Heart right ventricle (tissue), 16 donors: Measurements from ENCODE around the gene FLOT2. TPM values are rescaled to one million over a fixed set of nuclear protein-coding genes. Genes with fewer than 3 reads are reported as not detected.

Experiments used
- ATAC-seq, 8 donors: fragments of 200-7000 bp; cut with Tn5 transposase; one replicate each; pipeline ENCODE4 v1.9.1; 2020; ENCODE audit warnings: mild to moderate bottlenecking in 8 of 8, moderate library complexity in 8 of 8, moderate number of reproducible peaks in 1 of 8
- DNase-seq, 2 donors: peaks; one replicate each; pipeline ENCODE4 v3.0.0-alpha.2; 2020
- H3K27ac ChIP-seq, 10 donors: fragments of 200-600 bp; sonication (generic) in 2 of 10; one replicate each; pipeline versions ENCODE4 v1.5.0 to v1.8.0; 2020 to 2022; ENCODE audit warnings: mild to moderate bottlenecking in 3 of 10
- H3K27me3 ChIP-seq, 7 donors: fragments of 200-600 bp; one replicate each; pipeline ENCODE4 v1.8.0; 2021 to 2022; ENCODE audit warnings: mild to moderate bottlenecking in 2 of 7
- H3K36me3 ChIP-seq, 9 donors: fragments of 200-600 bp; sonication (generic) in 1 of 9; one replicate each; pipeline versions ENCODE4 v1.5.0 to v1.8.0; 2020 to 2022; ENCODE audit warnings: mild to moderate bottlenecking in 2 of 9
- H3K4me1 ChIP-seq, 9 donors: fragments of 200-600 bp; sonication (generic) in 1 of 9; one replicate each; pipeline versions ENCODE4 v1.5.0 to v1.8.0; 2020 to 2022; ENCODE audit warnings: mild to moderate bottlenecking in 4 of 9
- H3K4me3 ChIP-seq, 10 donors: fragments of 200-600 bp; sonication (generic) in 2 of 10; one replicate each; pipeline versions ENCODE4 v1.5.0 to v1.8.0; 2020 to 2022; ENCODE audit warnings: mild to moderate bottlenecking in 7 of 10, moderate library complexity in 2 of 10
- H3K9me3 ChIP-seq, 11 donors: fragments of 200-600 bp in 10 of 11; sonication (generic) in 2 of 11; one replicate each; pipeline versions ENCODE4 v1.5.0 to v1.8.0; 2013 to 2022; ENCODE audit warnings: mild to moderate bottlenecking in 2 of 11, control low read depth in 1 of 11, moderate library complexity in 1 of 11
- WGBS, 2 donors: extraction: QIAGEN DNeasy Blood & Tissue Kit; methylation state at CpG; one replicate each; pipeline ENCODE4 v1.1.7; 2013; ENCODE audit warnings: inconsistent platforms in 1 of 2; 5-methylcytosine and 5-hydroxymethylcytosine counted together
- intact Hi-C, 10 donors: fragments of 100-400 bp; cut with DNase I; formaldehyde crosslinking; loops; one replicate each; pipeline versions ENCODE4 v1.11.1 to v1.14.2; 2022
- polyA plus RNA-seq, 2 donors: library from polyadenylated mRNA; stranded (reverse); fragments of 200-250 nt; gene quantifications; one replicate each; pipeline ENCODE4 v1.2.3, GENCODE V29; 2013
- total RNA-seq, 10 donors: library from RNA; stranded (reverse); fragmentation: NEBNext Ultra II Directional in 3 of 10; extraction: Animal tissue kit (Norgen Biotek cat#: 25700) in 3 of 10; gene quantifications; one replicate each; pipeline versions ENCODE4 v1.2.1 to v1.2.4, GENCODE V29; 2021 to 2023
- TF ChIP-seq, protein P1 (sequence below), 9 donors: fragments of 200-600 bp; sonication (generic) in 2 of 9; IDR thresholded peaks; one replicate each; pipeline versions ENCODE4 v1.5.0 to v1.8.0; 2021 to 2022; ENCODE audit warnings: antibody characterized with exemption in 9 of 9, mild to moderate bottlenecking in 5 of 9, moderate library complexity in 1 of 9
- donor health status: Arrhythmogenic right ventricular cardiomyopathy.
- donor health status: ischemic (EF 13 %, LVEDD 7.1; RV severe dilation, severe dysfunction).
- donor health status: healthy with polysubstance abuse.
- donor health status: DM: no; HTN: yes; CAD: no.
- donor health status: DM: no; HTN: no; CAD: no.
- donor health status: ischemic (EF 25% LVEDD 6.9; RV normal size, moderate dysfunction).
- donor health status: ischemic (EF 25% LVEDD 5.7; RV mildly dilated, moderate dysfunction).
- donor health status: healthy.
- donor health status: DM: yes; HTN: yes; CAD: no.
- donor health status: Ischemic cardiomyopathy.
- donor health status: ischemic (EF 35%, LVEDD 5.7; RV mildly dilated, moderate dysfunction).
- donor health status: nonischemic (EF 11% LVEDD 7.7; RV severe dilation, severe dysfunction).
- donor health status: DM: yes; HTN: yes; CAD: no.
- donor health status: PGD.
- donor health status: ischemic (EF 29% LVEDD 5.4; RV normal size, mild dysfunction).
- donor health status: nonischemic (EF 23%, LVEDD 6.1; RV moderate dilation, normal function).

FLOT2 gene
- total and polyA plus RNA-seq, 12 donors, result 38.3 to 159 (median 88.8) TPM

DNA sequence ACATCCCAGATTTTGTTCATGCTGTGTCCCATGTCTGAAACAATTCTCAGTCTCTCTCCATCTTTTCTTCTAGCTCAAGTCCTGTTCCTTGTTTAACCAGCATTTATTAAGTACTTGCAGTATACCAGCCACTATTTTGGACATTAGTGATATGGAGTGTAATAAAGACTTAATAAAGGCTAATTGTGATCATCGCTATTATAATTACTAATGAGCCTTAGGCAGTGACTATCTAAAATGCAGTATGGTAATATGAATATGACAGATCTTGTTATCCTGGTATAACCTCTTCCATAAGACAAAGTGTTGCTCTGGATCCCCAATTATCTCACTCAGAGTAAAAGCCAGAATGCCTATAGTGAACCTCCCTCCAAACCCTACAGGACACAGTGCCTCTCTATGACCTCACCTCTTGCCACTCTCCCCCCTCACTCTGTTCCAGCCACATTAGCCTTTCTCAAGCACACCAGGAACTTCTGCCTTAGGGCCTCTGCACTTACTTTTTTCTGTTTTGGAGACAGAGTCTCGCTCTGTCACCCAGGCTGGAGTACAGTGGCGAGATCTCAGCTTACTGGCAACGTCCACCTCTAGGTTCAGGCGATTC, 1.8 kb upstream of the FLOT2 start:
- Histone ChIP-seq H3K4me3 (no peak overlapping the region), H3K4me1 (peaks cover 5 to 54% (median 28%) of the 10 kb centered on the region in 9 donors), H3K27me3 (no peaks in the 10 kb centered on the region), H3K9me3 (no peaks in the 10 kb centered on the region), H3K36me3 (no peaks in the 10 kb centered on the region), H3K27ac (no peak overlapping the region)
- DNase-seq (no peak), ATAC-seq (no peak)
- intact Hi-C loops, result loop anchor here in 4 of 10 donors (5.0 to 10.0 kb wide), 4 partner anchors 42 to 137 kb away; partner anchors contain the start of gene ERAL1 (in 2 of the 4)
- 96 to 97% methylated on average over 5 of the region's 5 CpGs for WGBS, 2 donors
- TF ChIP-seq, protein P1, sequence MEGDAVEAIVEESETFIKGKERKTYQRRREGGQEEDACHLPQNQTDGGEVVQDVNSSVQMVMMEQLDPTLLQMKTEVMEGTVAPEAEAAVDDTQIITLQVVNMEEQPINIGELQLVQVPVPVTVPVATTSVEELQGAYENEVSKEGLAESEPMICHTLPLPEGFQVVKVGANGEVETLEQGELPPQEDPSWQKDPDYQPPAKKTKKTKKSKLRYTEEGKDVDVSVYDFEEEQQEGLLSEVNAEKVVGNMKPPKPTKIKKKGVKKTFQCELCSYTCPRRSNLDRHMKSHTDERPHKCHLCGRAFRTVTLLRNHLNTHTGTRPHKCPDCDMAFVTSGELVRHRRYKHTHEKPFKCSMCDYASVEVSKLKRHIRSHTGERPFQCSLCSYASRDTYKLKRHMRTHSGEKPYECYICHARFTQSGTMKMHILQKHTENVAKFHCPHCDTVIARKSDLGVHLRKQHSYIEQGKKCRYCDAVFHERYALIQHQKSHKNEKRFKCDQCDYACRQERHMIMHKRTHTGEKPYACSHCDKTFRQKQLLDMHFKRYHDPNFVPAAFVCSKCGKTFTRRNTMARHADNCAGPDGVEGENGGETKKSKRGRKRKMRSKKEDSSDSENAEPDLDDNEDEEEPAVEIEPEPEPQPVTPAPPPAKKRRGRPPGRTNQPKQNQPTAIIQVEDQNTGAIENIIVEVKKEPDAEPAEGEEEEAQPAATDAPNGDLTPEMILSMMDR (IDR thresholded peaks at IDR 0.05), result no peak

DNA sequence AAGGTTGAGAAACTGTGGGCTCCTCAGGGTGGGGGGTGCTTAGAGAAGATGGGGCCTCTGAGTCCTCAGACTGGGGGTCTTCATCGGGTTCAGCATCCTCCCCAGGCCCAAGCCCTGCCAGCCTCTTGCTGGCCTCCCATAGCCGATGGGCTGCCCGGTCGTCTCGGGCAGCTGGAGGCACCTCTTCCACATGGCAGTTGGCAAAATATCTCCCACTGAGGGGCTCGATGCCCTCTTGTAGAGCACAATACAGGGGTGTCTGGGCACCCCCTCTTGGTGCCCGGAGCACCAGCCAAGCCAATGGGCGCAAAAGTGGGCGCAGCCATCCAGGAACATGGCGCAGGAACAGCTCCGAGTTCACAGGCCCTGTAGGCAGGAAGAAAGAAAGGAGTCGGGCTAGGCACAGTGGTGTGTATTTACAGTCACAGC, 1.0 kb upstream of the FLOT2 start:
- no peak for DNase-seq
- Histone ChIP-seq H3K4me1 (peaks cover 5 to 56% (median 34%) of the 10 kb centered on the region in 9 donors), H3K36me3 (no peaks in the 10 kb centered on the region), H3K27ac (peak overlapping the region in 5 of 10 donors; percentile 92 to 97 (median 94)), H3K27me3 (no peaks in the 10 kb centered on the region), H3K9me3 (no peaks in the 10 kb centered on the region), H3K4me3 (no peak overlapping the region)
- intact Hi-C loops, result loop anchor here in 4 of 10 donors (5.0 to 10.0 kb wide), 4 partner anchors 41 to 136 kb away; partner anchors contain the start of gene ERAL1 (in 2 of the 4)
- TF ChIP-seq, protein P1 (IDR thresholded peaks at IDR 0.05), result no peak
- WGBS, 2 donors, result 92% methylated on average over 12 of the region's 12 CpGs
- no peak for ATAC-seq

DNA sequence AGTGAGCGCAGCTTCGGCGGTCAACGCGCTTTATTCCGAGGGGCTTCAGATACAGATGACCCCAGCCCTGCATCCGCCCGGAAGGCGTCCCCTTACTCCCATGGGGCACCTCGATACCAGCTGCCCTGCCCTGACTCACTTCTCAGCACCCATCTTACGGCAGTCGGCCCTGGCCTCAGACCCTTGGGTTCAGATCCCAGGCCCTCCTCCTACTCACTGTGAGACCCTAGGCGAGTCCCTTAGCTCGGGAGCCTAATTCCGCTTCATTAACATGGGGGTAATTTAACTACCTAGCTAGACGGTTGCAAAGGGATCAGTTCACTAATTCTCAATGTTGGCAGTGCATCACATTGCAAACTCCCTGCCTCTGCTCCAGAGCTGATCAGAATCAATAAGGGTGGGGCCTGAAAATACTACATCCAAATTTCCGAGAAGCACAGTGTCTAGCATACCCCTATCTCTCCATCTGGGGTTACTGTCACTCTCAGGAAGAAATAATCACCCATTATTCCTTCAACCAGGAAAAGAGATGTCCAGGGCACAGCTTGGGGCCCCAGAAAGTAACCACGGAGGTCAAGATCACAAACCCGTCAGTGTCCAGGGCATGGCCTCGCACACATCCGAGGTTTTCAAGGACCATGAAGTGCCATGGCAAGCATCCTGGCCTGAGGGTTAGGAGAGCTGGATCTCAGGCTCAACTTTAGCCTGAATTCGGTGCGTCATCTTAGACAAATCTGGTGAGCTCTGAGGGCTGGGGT, 415 bp upstream of the FLOT2 start:
- 24 to 26% methylated on average over 23 of the region's 23 CpGs for WGBS, 2 donors
- H3K4me3 ChIP-seq, result peak overlapping the region; percentile 65 to 98 (median 90)
- TF ChIP-seq, protein P1 (IDR thresholded peaks at IDR 0.05), result no peak
- no peaks in the 10 kb centered on the region for H3K9me3 ChIP-seq
- peak in 1 of 8 donors; percentile 2 for ATAC-seq
- peak overlapping the region; percentile 74 to 97 (median 91) for H3K27ac ChIP-seq
- peak in 1 of 2 donors; percentile 36 for DNase-seq
- H3K4me1 ChIP-seq, result peaks cover 7 to 56% (median 40%) of the 10 kb centered on the region in 9 donors
- H3K36me3 ChIP-seq, result no peaks in the 10 kb centered on the region
- intact Hi-C loops, result loop anchor here in 4 of 10 donors (5.0 to 10.0 kb wide), 4 partner anchors 41 to 136 kb away; partner anchors contain the start of gene ERAL1 (in 2 of the 4)
- no peaks in the 10 kb centered on the region for H3K27me3 ChIP-seq

DNA sequence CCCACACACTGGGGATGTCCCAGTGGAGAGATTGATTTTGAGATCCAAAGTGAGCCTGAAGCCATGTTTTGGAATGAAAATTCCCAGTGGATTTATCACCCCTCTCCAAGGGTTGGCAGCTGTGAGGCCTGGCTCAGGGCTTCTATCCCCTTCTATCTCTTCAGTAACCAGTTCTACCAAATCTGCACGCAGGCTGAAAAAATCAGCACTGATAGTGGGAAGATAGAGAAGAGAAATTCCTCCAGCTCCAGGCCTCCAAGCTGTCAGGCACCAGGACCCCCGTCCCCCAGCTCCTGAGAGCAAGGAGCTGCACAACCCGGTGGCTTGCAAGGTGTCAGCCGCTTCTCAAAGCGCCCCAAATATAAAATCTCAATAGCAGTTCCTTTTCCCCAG, 1.0 kb downstream of the FLOT2 start:
- Histone ChIP-seq H3K27ac (peak overlapping the region in 9 of 10 donors; percentile 80 to 97 (median 92)), H3K4me3 (peak overlapping the region; percentile 65 to 98 (median 90)), H3K36me3 (peaks cover 0 to 3% (median 0%) of the 10 kb centered on the region in 9 donors), H3K9me3 (no peaks in the 10 kb centered on the region), H3K4me1 (peaks cover 7 to 59% (median 41%) of the 10 kb centered on the region in 9 donors), H3K27me3 (no peaks in the 10 kb centered on the region)
- 17% methylated on average over 5 of the region's 5 CpGs for WGBS, 2 donors
- TF ChIP-seq, protein P1 (IDR thresholded peaks at IDR 0.05), result no peak
- intact Hi-C loops, result loop anchor here in 4 of 10 donors (5.0 to 10.0 kb wide), 4 partner anchors 39 to 134 kb away; partner anchors contain the start of gene ERAL1 (in 2 of the 4)
- DNase-seq (no peak), ATAC-seq (no peak)
